Transverse colon (tissue), 4 donors: ENCODE data around the gene TPD52L3.

Experiments used
- CTCF ChIP-seq, 5 experiments: fragments of 200-600 bp in 3 of 5; fragments of 450-650 bp in 2 of 5; sonication (generic) in 3 of 5; IDR thresholded peaks; 1 replicate in 2 of 5; 2 replicates in 3 of 5; pipeline ENCODE4 v1.5.1; 2016 to 2017; ENCODE audit warnings: antibody characterized with exemption in 5 of 5, inconsistent platforms in 3 of 5, mild to moderate bottlenecking in 2 of 5, moderate library complexity in 1 of 5
- EP300 ChIP-seq: sonication (generic); formaldehyde crosslinking; IDR thresholded peaks from one replicate; pipeline ENCODE4 v1.6.1; 2017; ENCODE audit warnings: antibody characterized with exemption, low read depth
- POLR2A ChIP-seq: fragments of 450-650 bp; IDR thresholded peaks from one replicate; pipeline ENCODE4 v1.6.1; 2016; ENCODE audit warnings: antibody characterized with exemption, mild to moderate bottlenecking, moderate library complexity
- POLR2AphosphoS5 ChIP-seq, 3 donors: sonication (generic); formaldehyde crosslinking; IDR thresholded peaks; one replicate each; pipeline ENCODE4 v1.6.1; 2016; ENCODE audit warnings: antibody characterized with exemption in 3 of 3

- TF ChIP-seq CTCF (IDR thresholded peaks at IDR 0.05) (no peak), POLR2A (no peak), EP300 (no peak), POLR2AphosphoS5 (IDR thresholded peaks at IDR 0.05) (no peak)
Observed at GRCh38 chr9:6302417-6302816, 25.8 kb upstream of the TPD52L3 start.
